Skeletal muscle cell (primary cell): ENCODE data around the gene KLHL17.
"Not testable (repeated sequence)": the region's sequence is repeated elsewhere in the genome, so short reads cannot be mapped to it uniquely, and the experiment has no call there.

Experiments
- DNase-seq: peaks from one replicate; pipeline ENCODE4 v3.0.0-alpha.2; 2010; ENCODE audit warnings: low read depth
- H3K4me3 ChIP-seq: 2 replicates; pipeline ENCODE4 v1.5.1; 2011; ENCODE audit warnings: low read depth, mild to moderate bottlenecking, control low read depth, low read length, moderate library complexity

The KLHL17 gene

DNA sequence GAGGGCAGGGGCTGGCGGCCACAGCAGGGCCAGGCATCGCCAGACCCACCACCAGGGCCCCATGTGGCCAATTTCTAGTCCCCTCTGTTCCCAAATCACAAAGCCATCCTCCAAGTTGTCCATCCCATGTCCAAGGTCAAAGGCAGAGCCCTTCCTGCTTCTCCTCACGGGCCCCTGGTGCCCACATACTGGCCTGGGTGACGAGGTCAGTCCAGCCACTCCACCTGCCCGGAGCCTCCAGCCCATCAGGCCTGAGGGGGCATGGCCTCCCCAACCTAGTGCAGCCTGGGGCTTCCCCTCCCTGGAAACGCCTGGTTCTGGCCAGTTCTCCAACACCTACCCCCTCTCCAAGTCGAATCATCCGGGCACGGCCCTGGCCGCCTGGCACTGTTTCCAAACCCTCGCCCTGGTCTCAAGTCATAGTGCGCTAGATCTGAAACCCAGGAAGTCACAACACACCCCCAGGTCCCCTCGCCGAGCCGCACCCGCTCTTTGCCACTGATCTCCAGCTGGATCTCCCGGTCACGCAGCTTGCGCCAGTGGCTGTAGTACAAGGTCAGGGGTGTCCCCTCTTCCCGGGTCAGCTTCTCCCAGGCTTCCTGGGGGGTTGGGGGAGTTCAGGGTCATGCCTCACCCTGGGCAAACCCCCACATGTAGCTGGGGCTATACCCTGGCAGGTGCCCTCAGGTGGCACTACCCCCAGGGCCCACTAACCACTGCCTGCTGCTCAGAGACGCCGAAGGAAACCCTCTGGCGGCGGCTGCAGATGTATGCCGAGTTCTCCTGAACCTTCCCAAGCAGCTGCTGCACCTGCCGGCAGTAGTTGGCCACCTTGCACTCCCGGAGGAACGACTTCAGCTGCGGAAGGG is 14.5 kb upstream of the KLHL17 start:
- no peak for DNase-seq
- no peak overlapping the region for H3K4me3 ChIP-seq

DNA sequence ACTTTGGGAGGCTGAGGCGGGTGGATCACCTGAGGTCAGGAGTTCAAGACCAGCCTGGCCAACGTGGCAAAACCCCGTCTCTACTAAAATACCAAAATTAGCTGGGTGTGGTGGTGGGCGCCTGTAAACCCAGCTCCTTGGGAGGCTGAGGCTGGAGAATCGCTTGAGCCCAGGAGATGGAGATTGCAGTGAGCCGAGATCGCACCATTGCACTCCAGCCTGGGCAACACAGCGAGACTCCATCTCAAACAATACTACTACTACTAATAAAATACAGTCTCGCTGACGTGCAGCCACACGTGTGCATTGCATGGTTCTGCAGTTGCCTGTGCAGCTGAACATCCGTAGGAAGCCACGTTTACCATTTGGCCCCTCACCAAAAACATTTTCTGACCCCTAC is 13.6 kb upstream of the KLHL17 start:
- DNase-seq, H3K4me3 ChIP-seq: not testable (repeated sequence)

DNA sequence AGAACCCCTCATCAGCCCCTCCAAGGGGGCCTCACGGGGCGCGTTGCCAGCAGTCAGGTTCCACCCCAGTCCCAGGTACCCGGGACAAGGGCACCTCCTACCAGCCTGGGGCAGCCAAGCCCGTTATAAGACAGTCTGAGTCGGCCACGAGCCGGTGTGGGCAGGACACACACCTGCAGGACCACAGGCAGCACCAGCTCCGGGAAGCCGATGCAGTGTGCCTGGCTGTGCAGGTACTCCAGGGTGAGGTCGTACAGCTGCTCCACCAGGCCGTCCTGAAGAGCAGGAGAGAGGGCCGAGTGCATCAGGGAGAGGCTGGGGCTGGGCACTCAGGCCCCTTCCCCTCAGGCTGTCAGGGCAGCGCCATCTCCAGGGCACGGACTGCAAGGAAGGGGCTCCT is 12.4 kb upstream of the KLHL17 start:
- no peak for DNase-seq
- no peak overlapping the region for H3K4me3 ChIP-seq

DNA sequence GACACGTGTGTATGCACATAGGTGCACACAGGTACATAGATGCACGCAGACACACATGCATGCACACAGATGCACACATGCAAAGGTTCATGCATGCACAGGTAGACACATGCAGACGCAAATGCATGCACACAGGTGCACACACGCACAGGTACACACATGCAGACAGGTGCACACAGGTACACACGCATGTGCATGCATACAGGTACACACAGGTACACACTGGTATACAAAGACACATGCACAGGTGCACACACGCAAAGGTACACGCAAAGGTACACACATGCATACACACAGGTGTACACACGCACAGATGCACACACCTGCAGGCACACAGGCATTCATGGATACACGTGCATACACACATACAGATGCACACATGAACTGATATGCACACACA is 10.1 kb upstream of the KLHL17 start:
- DNase-seq = no peak
- no peak overlapping the region for H3K4me3 ChIP-seq

- no peak for DNase-seq
- H3K4me3 ChIP-seq = no peak overlapping the region
Measured at GRCh38 chr1:950881-951280, 9.5 kb upstream of the KLHL17 start.

DNA sequence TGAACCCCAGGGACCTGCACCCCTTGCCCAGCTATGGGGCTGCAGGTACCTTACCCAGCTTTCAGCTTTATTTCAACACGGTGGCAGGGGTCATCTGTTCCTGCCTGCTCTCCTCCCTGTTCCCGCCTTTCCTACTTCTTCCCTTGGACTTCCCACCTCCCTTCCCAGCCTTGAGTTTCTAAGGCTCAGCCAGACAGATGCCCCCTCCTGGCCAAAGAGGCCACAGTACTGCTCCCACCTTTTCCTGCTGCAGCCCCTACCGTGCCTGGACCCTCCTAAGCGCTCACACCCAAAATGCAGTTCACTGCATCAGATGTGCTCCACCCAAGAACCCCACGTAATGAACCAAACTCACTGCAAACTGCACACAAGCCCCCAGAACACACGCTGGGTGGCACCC is 9.0 kb upstream of the KLHL17 start:
- no peak for DNase-seq
- H3K4me3 ChIP-seq = no peak overlapping the region

DNA sequence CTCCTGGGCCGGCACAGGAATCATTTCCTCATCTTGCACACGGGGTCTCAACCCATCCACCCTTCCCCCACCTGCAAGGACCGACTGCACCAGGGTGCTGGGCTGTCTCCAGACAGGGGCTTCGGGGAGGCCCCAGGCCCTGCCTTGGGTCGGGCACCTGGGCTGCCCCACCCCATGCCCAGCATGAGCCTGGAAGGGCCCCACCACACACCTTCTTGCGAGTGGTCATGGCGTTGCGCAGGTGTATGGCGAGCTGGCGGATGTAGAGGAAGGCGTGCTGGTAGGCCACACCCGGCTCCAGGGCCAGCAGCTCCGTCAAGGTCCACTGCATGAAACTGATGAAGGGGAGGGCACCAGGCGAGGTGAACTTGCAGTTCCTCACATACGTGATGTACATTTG is 8.2 kb upstream of the KLHL17 start:
- DNase-seq = no peak
- H3K4me3 ChIP-seq = no peak overlapping the region

- no peak for DNase-seq
- no peak overlapping the region for H3K4me3 ChIP-seq
Measured at GRCh38 chr1:952603-953002, 7.8 kb upstream of the KLHL17 start.

DNA sequence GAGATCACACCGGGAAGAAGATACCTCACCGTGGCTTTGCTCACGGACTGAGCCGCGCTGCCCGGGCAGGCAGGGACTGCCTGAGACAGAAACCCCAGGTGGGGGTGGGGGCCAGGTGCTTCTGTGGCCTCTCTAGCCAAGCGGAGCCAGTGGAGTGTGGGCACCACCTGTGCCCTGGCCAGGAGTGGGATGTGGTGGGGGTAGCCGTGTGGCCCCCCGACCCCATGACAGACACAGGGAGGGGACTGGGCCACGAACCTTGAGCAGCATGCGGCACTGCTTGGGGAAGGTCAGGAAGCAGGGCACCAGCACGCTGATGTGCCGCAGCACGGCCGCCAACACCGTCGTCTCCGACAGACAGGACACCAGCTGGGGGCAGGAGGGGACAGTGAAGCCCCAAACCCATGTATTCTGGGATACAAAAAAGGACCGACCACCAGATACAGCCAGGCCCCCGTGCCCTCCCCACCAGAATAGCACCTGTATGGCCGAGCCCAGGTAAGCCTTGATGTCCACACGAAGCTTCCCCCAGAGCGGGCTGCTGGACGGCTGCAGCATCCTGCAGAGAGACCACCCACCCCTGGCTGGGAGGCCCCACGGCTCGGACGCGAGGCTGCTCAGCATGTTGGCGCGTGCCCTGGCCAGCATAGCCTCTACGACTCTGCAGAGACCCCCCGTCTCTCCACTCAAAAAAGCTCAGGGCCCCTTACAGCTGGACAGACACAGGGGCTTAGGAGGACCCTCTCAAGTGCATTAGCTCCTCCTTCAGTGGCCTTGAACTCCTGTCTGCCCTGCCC is 6.7 kb upstream of the KLHL17 start:
- no peak for DNase-seq
- H3K4me3 ChIP-seq = no peak overlapping the region

- DNase-seq = no peak
- H3K4me3 ChIP-seq = no peak overlapping the region
Measured at GRCh38 chr1:954927-955326, 5.5 kb upstream of the KLHL17 start.

GRCh38 chr1:955474-955873 is 4.9 kb upstream of the KLHL17 start:
- DNase-seq = no peak
- H3K4me3 ChIP-seq = no peak overlapping the region

GRCh38 chr1:956636-957035 is 3.7 kb upstream of the KLHL17 start:
- no peak for DNase-seq
- H3K4me3 ChIP-seq = no peak overlapping the region

GRCh38 chr1:958823-959730 is 1.3 kb upstream of the KLHL17 start, which contains the start of gene NOC2L:
TSS of gene NOC2L (minus strand) at chr1:959256. CDS start at chr1:959240, 16 bp downstream.
- H3K4me3 ChIP-seq = peak within 1 kb of the TSS; percentile 100
- DNase-seq = peak; percentile 47

GRCh38 chr1:959731-960362 is 537 bp upstream of the KLHL17 start:
- H3K4me3 ChIP-seq = peak overlapping the region; percentile 74
- no peak for DNase-seq

GRCh38 chr1:961132-961669 is 817 bp downstream of the KLHL17 start:
- no peak for DNase-seq

DNA sequence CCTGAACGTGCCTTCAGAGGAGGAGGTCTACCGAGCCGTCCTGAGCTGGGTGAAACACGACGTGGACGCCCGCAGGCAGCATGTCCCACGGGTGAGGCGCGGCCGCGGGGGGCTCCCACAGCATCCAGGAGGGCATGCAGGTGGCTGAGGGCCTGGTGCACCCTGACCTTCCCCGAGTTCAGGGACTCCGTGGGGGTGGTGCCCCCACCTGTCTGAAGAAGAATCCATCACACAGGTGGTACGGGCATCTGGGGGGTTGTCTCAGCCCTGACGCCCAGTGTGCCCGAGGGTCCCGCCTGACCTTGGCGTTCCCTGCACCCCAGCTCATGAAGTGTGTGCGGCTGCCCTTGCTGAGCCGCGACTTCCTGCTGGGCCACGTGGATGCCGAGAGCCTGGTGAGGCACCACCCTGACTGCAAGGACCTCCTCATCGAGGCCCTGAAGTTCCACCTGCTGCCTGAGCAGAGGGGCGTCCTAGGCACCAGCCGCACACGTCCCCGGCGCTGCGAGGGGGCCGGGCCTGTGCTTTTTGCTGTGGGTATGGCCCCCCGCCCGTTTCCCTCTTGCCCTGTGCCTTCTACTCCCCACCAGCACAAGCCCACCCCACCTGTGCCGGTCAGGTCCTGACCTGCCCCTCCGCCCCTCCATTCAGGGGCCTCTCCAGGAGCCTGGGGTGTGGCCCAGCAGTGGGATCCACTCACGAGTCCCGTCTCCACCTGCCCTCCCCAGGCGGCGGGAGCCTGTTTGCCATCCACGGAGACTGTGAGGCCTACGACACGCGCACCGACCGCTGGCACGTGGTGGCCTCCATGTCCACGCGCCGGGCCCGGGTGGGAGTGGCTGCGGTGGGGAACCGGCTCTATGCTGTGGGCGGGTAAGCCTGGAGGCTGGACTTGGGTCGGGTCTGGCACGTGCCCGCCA is 2.3 kb downstream of the KLHL17 start:
- no peak for DNase-seq
- H3K4me3 ChIP-seq = no peak overlapping the region

More at GRCh38 chr1:961132-961669, 817 bp downstream of the KLHL17 start:
- H3K4me3 ChIP-seq = peak overlapping the region; percentile 74

DNA sequence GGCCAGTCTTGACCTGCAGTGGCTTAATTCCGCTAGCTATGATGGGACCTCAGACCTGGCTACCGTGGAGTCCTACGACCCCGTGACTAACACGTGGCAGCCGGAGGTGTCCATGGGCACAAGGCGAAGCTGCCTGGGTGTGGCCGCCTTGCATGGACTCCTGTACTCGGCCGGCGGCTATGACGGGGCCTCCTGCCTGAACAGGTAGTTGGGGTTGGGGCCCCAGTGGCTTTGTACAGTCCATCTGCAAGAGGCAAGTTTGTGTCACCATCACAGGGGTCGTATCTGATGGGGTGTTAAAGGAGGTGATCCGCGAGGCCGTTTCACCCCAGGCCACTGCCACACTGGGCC is 2.9 kb downstream of the KLHL17 start:
- no peak for DNase-seq
- H3K4me3 ChIP-seq = no peak overlapping the region
